HEK293T (cell line): Measurements from ENCODE around the gene ZCCHC24.

Experiments
- BHLHE40 ChIP-seq: fragments of 450-650 bp; IDR thresholded peaks from 2 replicates; pipeline ENCODE4 v1.6.1; 2016; ENCODE audit warnings: mild to moderate bottlenecking, moderate library complexity, borderline replicate concordance
- FOXA1 ChIP-seq: fragments of 450-650 bp; IDR thresholded peaks from 2 replicates; pipeline ENCODE4 v1.6.1; 2016; ENCODE audit warnings: mild to moderate bottlenecking
- FOXK2 ChIP-seq: fragments of 450-650 bp; IDR thresholded peaks from 2 replicates; pipeline ENCODE4 v1.6.1; 2016; ENCODE audit warnings: mild to moderate bottlenecking
- FOXM1 ChIP-seq: fragments of 450-650 bp; IDR thresholded peaks from 2 replicates; pipeline ENCODE4 v1.6.1; 2017; ENCODE audit warnings: mild to moderate bottlenecking, borderline replicate concordance
- HDGF ChIP-seq: fragments of 450-650 bp; IDR thresholded peaks from 2 replicates; pipeline ENCODE4 v1.6.1; 2017; ENCODE audit warnings: antibody characterized with exemption, borderline replicate concordance
- L3MBTL2 ChIP-seq: fragments of 450-650 bp; conservative IDR thresholded peaks from 2 replicates; pipeline ENCODE4 v1.6.1; 2016; ENCODE audit warnings: mild to moderate bottlenecking
- NFRKB ChIP-seq: fragments of 450-650 bp; IDR thresholded peaks from 2 replicates; pipeline ENCODE4 v1.6.1; 2016; ENCODE audit warnings: mild to moderate bottlenecking, moderate library complexity
- SP1 ChIP-seq: fragments of 450-650 bp; IDR thresholded peaks from 2 replicates; pipeline ENCODE4 v1.6.1; 2017
- TARDBP ChIP-seq: fragments of 450-650 bp; IDR thresholded peaks from 2 replicates; pipeline ENCODE4 v1.6.1; 2016
- ZNF384 ChIP-seq: fragments of 450-650 bp; IDR thresholded peaks from 2 replicates; pipeline ENCODE4 v1.6.1; 2016

GRCh38 chr10:79445977-79446757 is 743 bp upstream of the ZCCHC24 start:
- TF ChIP-seq TARDBP, result no peak
- TF ChIP-seq HDGF, result no peak
- no peak for TF ChIP-seq BHLHE40
- no peak for TF ChIP-seq FOXM1
- peak; percentile 90 for TF ChIP-seq L3MBTL2
- TF ChIP-seq SP1, result no peak
- no peak for TF ChIP-seq NFRKB
- no peak for TF ChIP-seq ZNF384
- TF ChIP-seq FOXK2, result no peak
- no peak for TF ChIP-seq FOXA1
